Raji (cell line): ENCODE data around the gene GFRA1.

ENCODE experiments used
- POLR2A ChIP-seq: IDR thresholded peaks from 2 replicates; pipeline ENCODE4 v1.6.1; 2011; ENCODE audit warnings: low read depth, low read length, control low read depth; ENCODE audit not compliant: insufficient read depth

GFRA1 gene

DNA sequence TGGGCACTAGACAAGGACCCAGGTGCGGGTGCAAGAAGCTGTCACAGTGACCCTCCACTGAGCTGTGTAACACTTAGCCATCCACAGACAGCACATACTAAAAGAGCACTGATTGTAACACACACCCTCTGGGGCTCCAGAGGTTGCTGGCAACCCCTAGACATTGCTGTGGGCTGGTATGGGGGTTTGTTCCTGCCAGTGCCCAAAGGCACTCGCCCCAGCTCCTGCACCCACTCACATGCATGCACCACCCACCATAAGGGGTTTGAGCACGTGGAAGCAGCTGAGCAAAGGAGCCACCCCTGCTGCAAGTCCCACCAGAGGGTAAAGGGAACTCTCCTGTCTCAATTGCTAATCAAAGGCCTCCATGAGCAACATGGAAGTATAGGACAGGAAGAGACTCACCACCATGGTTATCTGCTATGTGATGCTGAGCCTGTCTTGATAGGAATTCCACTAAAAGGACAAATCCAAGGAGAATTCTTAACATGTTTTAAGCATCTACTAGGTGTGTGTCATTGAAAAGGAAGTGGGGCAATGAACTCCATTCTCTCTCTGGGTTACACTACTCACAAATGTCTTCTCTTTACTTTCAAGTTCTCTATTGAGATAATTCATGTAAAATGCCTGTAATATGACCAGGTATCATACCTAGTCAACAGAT, 103.1 kb downstream of the GFRA1 start:
- no peak for TF ChIP-seq POLR2A

DNA sequence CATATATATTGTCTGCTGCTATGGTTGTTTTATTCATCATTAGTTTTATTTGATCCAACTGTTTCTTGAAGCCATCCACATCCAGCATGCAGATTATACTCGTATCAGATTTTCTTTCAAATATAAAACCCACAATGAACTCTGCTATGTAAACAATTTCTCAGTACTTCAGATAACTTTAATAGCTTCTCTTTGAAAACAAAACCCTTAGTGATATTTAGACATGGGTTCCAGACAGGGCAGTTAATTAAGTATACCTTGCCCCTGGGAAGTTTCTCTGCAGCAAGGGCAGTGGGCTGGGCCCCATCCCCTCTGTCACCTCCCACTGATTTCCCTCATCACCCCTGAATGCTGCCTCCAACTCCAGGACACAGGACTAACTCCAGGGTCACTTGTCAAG, 104.3 kb downstream of the GFRA1 start:
- TF ChIP-seq POLR2A, result no peak

DNA sequence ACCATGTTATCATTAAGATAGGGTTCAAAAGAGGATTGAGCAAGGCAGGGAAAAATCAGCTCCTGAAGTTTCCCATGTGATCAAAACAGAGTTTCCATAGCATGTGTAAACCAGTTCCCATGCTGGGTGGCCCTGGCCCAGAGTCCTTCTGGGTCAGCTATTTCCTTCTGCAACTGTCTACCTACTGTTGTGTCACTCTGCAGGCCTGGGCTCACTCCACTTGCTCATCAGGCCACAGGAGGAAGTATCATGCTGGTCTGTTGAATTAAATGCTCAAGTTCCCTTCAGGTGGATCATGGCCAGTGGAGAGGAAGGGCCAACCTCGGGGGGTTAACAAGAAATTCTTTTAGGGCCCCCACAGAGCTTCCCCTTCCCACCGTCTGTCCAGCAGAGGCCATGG, 104.7 kb downstream of the GFRA1 start:
- no peak for TF ChIP-seq POLR2A

DNA sequence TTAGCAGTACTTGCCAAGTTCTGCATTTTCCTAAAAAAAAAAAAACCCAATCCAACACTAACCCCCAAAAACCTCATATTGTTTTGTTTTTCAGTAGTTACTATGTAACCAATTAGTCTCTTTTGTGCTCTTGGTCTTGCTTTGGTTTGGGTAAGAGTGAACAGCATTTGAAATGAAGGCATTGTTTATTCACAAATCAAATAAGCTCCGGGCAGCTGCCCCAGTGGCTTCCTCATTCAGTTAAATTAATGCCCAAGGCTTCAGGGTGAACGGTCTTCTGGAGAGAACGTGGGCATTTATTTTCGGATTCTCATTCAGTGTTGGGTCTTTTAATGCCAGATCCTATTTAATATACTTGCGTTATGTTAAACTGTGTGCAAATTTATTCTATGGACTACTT, 108.7 kb downstream of the GFRA1 start:
- TF ChIP-seq POLR2A, result no peak

DNA sequence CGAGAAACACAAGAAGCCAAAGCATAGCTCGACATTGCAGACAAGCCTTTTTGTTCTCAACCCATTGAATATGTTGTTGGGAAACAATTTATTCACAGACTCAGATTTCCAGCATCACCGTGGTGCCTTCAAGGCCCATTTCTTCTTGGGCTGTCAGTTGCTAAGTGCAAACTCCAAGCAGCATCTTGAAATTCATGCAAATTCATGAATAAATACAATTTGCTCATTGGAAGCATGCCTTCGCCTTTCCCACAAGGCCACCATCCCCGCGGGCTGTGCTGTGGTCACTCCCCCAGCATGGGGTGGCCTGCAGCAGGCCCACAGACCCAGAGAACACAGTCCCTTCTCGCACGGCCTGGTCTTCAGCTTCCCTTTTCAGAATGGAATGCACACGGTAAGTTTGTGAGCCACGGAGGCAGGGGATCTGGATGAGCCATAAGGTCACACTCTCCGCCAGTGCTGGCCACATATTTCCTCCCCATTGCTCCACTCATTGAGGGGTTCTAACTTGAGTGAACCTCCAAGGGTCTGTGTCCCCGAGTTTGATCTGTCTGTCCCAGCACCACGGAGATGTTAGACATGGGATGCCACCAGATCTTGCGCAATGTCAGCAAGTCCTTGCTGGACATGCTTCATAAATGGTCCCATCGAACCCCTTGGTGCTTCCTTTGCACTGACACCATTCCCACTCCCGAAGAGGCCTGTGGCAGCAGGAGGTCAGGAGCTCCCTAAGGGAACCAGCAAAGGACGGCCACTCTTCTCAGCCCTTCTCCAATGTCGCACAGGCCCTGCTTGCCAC, 109.5 kb downstream of the GFRA1 start:
- TF ChIP-seq POLR2A, result no peak

DNA sequence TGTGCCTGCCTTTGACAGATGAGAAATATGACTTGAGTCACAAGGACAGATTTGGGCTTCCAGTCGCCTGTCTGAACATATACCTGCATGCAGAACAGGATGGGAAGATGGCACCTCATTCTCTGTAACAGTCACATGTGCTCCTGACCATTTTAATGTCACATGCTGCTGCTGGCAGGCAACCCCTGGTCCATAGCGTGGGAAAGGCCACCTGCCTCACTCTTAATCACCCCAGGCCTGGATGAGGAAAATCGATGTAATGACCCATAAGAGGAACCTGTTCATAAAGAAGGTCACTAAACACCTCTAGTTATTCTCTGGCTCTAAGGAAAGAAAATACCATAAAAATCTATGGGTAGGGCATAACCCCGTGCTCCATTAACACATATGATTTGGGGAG, 110.2 kb downstream of the GFRA1 start:
- no peak for TF ChIP-seq POLR2A

DNA sequence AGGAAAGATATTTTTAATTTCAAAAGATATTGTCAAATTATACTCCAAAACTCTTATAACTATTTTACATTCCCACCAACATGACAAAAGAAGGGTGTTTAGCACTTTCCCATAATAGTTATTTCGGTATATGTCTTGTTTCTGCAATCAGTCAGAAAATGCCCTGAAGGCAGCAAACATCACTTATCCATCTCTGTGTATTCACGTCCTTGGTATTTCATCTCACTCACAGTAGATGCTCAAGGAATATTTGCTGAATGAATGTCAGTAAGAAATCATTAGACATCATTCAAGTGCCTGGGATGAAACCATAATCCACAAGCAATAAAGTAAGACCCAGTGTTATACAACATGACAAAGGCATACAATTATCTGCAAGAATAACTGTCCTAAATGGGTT, 112.7 kb downstream of the GFRA1 start:
- TF ChIP-seq POLR2A, result no peak

DNA sequence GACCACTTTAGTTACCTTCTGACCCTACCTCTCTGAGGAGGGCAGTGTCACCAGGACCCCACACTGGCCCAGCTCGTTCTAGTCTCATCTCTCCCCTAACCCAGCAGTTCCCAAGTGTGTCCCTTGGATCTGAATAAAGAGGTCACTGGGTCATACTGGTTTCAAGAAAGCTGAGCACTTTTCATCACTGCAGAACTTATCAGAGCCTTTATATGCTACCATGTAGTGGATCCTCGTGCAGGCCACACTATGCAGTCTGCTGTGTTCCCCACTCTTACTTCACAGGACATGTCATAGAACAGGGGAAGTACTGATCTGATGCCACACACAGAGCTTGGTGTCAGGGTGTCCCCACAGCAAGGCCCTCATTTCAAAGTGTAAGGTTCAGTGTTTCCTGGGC, 113.8 kb downstream of the GFRA1 start:
- no peak for TF ChIP-seq POLR2A

DNA sequence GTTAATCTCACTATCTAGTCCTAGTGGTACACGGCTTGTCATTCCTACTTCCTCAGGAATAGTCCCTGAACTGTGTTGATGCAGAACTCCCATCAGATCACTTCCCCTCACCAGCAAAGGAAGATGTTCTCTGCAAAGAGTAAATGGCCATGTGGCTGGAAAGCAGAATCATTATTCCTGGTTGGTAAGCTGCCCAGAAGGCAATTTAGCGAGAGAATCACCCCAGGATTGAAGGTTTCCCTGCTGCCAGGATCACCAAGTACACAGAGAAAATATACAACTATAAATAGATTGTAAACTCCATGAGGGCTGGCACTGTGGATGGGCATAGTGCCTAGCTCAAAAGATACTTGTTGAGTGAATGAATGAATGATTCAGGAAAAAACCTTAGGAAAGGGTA, 115.0 kb downstream of the GFRA1 start:
- TF ChIP-seq POLR2A, result no peak

DNA sequence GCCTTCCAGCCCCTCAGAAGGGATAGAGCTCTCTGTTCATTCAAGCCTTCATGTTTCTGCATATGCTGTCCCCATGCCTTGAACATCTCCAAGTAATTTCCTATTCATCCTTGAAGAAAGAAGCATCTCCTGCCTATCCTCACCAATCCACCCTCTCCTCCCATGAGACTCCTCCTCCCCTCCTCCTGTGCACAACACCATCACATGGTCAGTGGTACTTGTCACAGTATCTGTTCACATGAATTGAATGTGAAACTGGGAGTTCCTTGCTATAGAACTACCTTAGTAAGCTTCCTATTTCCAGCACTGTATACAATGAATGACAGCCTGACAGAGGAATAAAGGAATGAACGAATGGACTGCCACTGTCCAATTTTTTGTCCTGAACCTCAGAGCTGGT, 115.5 kb downstream of the GFRA1 start:
- TF ChIP-seq POLR2A, result no peak

DNA sequence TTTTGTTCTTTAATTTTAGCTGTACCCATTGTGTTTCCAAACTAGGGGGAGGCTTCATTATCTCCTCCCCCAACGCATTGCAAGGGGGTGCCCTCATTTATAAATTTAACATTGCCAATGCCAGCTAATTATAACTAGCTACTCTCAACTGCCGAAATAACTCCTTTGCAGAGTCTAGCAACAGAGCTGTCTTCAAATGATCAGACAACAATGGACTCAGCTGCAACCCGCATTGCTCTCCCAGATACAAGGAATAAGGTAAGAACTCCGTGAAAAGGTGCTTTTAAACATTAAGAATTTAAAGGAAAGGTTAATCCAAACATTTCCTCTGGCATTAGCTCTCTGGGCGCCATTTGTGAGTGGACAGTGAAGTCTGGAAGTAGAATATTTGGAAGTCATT, 116.2 kb downstream of the GFRA1 start:
- TF ChIP-seq POLR2A, result no peak

DNA sequence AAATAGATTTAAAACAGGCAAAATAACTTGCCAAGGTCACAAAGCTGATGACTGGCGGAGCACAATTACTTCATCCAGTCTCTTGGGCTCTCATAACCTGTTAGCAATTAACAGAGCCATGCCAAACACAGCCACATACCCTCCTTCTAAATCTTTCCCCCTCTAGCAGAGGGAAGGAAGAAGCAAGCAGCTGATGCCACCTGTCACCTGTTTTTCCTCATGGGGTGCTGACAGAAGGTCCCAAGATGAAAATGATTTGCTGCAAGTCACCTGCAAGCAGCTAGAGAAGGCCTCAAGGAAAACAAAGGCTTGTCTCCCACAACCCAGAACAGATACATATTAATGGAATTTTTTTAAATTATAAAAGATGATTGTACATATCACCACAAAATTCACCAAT, 117.8 kb downstream of the GFRA1 start:
- no peak for TF ChIP-seq POLR2A

DNA sequence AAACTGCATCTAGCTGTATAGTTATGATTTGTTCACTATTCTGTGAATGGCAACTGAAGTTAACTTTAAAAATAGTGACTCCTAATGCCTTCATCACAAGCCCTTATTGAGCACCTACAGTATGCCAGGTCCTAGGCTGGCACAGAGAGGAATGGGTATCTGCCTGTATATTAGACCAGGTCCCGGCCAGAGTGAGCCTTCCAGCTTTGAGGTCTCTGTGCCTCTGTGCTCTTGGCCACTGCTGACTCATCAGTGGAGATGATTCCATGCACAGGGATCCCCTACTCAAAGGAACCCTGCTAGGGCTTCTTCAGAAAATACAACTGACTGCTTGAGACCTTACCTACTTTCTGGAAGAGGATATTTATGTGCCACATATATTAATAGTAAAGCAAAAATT, 118.4 kb downstream of the GFRA1 start:
- TF ChIP-seq POLR2A, result no peak

DNA sequence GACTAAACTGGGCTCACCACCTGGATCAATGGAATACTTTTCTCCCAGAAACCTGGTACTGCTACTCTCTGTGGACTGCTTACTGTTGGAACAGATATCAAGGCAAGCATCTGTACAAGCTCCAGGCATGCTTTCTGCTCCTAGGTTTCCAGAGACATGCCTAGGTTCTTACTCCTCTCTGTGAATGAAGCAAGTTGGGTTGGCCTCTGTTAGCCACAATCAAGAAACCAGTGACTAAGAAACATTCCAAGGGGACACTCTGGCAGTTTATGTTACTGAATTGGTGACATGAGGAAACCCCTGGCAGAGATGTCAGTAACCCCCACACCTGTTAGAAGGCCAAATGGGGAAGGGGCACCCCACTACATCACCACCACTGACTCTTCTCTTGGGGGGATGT, 121.9 kb downstream of the GFRA1 start:
- no peak for TF ChIP-seq POLR2A

DNA sequence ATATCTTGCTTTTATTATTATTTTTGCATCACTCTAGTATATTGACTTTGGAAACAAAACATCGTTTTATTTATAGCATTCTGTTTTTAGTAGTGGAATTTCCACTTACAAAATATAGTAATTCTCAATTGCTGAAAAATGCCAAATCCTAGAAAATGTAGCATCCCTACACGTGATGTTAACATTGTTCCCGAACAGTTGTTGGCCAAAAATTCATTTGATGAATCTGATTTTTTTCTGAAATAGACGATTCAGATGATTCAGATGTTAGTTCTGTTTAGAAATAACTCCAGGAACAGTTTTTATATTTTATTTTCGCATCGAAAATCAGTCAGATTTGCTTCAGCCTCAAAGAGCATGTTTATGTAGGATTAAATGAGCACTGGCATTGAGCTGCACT, 122.4 kb downstream of the GFRA1 start:
- no peak for TF ChIP-seq POLR2A

DNA sequence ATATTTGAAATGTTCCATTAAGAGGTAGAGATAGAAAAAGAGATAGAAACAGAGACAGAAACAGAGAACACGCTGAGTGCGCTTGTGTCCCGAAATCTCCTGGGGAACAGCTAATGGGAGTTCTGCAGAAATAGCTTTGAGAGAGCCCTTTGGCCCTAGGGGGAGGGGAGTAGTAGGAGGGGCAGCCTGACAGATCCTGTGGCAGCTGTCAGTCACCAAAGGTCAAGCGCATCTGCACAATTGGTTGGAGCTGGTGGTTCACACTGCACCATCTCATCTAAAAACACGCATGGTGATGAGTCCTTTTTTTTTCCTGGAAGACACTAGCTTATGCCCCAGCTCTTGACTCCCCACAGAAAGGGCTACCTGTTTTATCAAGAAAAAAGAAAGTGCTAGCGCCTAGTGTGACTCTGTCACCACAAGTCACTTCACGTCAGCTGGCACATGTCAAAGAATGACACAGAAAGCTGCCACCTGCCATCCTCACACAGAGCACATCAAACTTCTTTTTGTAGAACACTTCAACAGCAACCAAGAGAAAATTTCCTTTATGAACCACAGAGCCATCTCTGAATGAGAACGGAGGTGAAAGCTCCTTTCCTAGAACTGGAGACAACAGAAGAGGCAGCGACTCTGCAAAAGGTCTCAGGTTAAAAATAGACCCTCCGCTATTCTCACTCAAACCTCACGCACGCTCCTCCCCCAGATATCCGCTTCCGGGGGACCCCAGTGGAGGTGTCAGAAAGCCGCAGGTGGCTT, 125.7 kb downstream of the GFRA1 start:
- TF ChIP-seq POLR2A, result no peak
